GM19372 (cell line): ENCODE data around the gene NIPAL1.
"Not testable (repeated sequence)": the region's sequence is repeated elsewhere in the genome, so short reads cannot be mapped to it uniquely, and the experiment has no call there.

Experiments
- ATAC-seq: cut with Tn5 transposase; IDR thresholded peaks from one replicate; pipeline ENCODE4 v1.9.1; 2021; ENCODE audit warnings: mild to moderate bottlenecking, low read depth, moderate library complexity; ENCODE audit not compliant: unreplicated experiment

The NIPAL1 gene

GRCh38 chr4:48016141-48017107 lies at the start of gene NIPAL1, which contains the start of gene CNGA1:
Gene NIPAL1 (plus strand): TSS chr4:48016772. CDS start chr4:48016840, 68 bp downstream.
Gene CNGA1 (minus strand): TSS chr4:48016681. CDS start chr4:47952689, 63,992 bp downstream.
- peak; percentile 72 for ATAC-seq

GRCh38 chr4:47968847-47969246 lies 47.7 kb upstream of the NIPAL1 start:
- ATAC-seq: no peak

DNA sequence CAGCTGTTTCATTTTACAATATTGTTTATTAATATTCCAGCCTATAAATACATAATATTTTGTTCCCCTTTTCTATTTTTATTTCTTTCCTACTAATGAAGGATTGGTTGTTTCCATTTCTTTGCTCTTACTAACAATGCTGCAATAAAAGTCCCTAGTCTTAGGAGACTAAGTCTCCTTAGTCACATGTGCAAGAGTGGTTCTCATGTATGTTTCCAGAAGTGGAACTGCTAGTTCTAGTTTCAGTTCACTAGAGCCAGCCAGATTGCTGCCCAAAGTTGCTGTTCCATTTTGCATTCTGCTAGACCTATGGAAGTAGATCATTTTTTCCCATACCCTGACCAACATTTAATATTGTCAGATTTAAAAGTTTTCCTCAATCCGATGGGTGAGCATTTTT lies 44.4 kb upstream of the NIPAL1 start:
- ATAC-seq: no peak

DNA sequence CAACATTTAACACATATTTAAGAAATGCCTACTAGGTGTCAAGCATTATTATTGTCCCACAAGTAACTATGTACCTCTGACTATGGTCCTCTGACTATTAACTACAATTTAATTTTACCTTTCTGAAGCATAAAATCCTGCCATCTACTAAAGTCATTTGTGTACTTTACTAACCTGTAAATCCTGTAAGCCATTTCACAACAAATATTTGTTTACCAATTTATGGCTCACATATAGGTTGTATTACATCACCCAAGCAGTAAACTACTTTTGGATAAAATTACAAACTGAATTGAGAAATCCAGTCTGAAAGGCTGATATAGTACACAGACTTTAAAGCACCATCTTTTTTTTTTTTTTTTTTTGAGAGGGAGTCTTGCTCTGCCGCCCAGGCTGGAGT lies 43.9 kb upstream of the NIPAL1 start:
- no peak for ATAC-seq

GRCh38 chr4:47974566-47974965 lies 42.0 kb upstream of the NIPAL1 start:
- no peak for ATAC-seq

DNA sequence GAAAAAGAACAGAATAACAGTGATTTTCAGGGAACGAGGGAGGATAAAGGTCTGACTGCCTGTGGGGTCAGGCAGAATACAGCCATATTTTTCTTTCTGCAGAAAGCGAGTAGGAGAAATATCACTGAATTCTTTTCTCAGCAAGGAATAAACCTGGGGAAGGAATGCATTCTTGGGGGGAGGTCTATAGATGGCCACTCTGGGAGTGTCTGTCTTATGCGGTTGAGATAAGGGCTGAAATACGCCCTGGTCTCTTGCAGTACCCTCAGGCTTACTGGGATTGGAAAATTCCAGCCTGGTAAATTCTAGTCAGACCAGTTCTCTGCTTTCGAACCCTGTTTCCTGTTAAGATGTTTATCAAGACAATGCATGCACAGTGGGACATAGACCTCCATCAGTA lies 26.4 kb upstream of the NIPAL1 start:
- ATAC-seq: no peak

DNA sequence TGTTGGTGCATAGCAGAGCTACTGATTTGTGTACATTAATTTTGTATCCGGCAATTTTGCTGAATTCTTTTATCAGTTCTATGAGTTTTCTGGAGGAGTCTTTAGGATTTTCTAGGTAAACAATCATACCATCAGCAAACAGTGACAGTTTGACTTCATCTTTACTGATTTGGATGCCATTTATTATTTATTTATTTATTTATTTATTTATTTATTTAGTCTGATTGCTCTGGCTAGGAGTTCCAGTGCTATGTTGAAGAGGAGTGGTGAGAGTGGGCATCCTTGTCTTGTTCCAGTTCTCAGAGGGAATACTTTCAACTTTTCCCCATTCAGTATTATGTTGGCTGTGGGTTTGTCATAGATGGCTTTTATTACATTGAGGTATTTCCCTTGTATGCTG lies 24.1 kb upstream of the NIPAL1 start:
- not testable (repeated sequence) for ATAC-seq

- ATAC-seq: no peak
These were observed 20.6 kb upstream of the NIPAL1 start for GRCh38 chr4:47996021-47996420.

GRCh38 chr4:48002267-48002666 lies 14.3 kb upstream of the NIPAL1 start:
- no peak for ATAC-seq

DNA sequence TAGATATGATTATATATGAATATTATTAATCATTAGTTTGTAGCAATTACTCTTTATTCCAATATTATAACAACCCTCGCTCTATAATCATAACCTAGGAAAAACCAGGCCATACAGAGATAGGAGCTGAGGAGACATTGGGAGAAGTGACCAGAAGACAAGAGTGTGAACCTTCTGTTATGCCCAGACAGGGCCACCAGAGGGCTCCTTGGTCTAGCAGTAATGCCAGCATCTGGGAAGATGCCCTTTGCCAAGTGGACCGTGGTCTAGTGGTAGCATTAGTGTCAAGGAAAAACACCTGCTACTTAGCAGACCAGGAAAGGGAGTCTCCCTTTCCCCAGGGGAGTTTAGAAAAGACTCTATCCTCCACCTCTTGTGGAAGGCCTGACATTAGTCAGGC lies 13.0 kb upstream of the NIPAL1 start:
- not testable (repeated sequence) for ATAC-seq

- ATAC-seq: no peak
These were observed 10.8 kb upstream of the NIPAL1 start for GRCh38 chr4:48005781-48006180.

DNA sequence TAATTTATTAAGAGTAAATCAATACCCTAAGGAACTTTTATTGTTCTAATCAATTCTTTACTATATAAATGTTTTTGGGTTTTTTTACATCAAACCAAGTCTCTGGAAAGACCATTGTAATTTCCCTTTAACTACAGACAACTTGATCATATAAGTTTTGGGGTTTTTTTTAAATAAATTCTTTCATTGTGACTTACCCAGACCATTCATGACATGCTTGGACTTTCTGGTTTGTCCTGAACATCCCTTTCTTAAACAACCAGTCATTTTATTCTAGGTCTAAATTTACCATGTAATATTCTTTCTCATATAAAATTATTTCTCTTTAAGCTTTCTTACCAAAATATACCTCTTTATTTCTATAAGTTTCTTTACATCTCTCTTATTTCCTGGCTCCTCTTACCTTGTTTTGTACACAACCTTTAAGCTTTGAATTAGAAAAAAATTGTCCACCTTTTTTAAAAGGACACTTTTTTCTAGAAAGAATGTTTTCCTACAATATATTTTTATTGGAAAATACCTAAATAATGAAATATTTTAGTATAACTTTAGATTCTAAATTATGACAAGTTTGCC lies 8.5 kb upstream of the NIPAL1 start:
- no peak for ATAC-seq

GRCh38 chr4:48010906-48011305 lies 5.7 kb upstream of the NIPAL1 start:
- ATAC-seq: not testable (repeated sequence)

- ATAC-seq: no peak
These were observed 4.8 kb upstream of the NIPAL1 start for GRCh38 chr4:48011722-48012121.

DNA sequence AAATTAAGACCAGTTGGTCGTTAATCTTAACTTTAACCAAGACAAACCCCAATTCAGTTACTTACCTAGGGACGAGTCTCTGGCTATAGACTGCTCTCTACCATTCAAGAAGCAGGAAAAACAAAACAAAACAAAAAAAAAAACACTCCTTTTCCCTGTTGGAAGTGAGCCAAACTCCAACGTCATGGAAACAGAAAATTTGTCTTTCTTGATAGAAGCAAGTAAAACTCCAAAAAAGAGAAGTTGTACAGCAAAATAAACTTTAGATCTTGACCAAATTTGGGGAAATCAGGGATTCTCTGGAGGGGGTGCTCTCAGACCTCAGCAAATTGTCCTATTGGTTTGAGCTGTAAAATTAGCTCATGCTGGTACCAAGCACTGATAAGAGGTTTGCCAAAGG lies 3.7 kb upstream of the NIPAL1 start:
- no peak for ATAC-seq

- no peak for ATAC-seq
These were observed 1.4 kb upstream of the NIPAL1 start for GRCh38 chr4:48015216-48015615.

DNA sequence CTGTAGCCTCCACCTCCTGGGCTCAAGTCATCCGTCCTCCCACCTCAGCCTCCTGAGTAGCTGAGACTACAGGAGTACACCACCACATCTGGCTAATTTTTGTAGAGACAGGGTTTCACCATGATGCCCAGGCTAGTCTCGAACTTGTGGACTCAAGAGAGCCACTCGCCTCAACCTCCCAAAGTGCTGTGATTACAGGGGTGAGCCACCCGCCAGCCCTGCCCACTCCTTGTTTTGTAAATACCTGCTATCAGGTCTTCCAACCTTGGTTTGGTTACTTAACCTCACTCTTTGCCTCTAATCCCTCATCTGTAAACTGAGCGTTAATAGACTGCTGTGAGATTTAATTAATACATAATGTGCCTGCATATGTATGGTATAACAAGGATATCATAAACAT lies 894 bp upstream of the NIPAL1 start:
- ATAC-seq: no peak

DNA sequence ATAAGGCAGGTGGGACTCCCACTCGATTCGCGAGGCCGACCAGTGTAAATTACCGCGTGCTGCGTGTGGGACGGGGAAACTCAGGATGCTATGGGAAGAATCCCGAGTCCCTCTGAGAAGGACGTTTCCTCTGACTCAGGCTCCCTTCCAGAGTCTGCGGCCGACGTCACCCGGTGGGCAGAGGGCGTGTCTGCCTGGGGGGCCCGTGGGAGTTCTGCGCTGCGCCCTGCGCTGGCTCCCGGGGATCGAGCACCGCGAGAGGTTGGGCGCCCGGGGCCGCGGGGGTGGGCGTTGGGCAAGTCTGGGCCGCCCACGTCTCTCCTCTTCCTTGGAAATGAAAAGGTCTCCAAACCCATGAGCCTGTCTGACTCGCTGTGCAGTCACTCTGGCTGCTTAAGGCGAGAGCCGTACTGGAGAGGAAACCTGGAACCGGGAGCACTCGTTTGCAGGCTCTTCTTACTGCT lies 568 bp downstream of the NIPAL1 start:
- peak; percentile 12 for ATAC-seq

DNA sequence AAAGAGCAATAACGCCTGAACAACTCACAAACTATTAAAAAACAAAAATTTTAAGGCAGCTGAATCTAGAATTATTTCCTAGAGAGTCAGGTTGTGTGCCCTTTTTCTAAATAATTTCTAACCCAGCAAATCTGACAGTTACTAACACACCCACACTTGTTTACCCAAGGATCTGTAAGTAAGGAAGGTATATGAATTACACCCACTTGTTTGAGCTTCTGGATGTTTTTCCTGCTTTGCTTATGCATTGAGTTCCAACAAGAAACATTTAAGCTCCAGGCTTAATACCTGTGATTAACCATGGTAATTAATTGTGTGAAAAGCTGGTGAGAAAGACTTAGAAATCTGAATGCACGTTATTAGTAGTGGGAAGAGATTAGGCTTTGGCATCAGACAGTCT lies 1.5 kb downstream of the NIPAL1 start:
- ATAC-seq: no peak

DNA sequence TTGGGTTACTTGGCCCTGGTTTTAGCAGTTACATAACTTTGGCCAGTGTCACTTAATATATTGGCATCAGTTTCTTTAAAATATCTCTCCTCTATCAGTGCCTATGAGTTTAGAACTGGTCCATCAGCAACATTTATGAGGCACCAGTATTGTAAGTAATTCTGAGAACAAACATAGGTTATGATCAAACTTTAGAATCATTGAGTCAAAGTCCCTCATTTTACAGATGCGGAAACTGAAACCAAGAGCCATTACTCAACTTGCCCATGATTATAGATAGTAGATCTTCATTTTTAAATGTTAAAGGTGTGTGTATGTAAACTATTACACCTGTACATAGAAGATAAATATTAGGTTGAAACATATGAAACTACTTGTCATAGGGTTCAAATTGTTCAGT lies 4.5 kb downstream of the NIPAL1 start:
- no peak for ATAC-seq

- no peak for ATAC-seq
These were observed 5.7 kb downstream of the NIPAL1 start for GRCh38 chr4:48022192-48022799.
